Loucy (cell line): ENCODE data around the gene EXOSC2.

ENCODE experiments used
- H2AFZ ChIP-seq: fragments of 200-600 bp; sonication (generic); 2 replicates; pipeline ENCODE4 v1.6.0; 2016; ENCODE audit warnings: antibody characterized with exemption, mild to moderate bottlenecking, low read length, moderate library complexity
- H3F3A ChIP-seq: fragments of 200-600 bp; 2 replicates; pipeline ENCODE4 v1.6.0; 2016; ENCODE audit warnings: antibody characterized with exemption, low read depth, mild to moderate bottlenecking
- H3K27me3 ChIP-seq: fragments of 200-600 bp; sonication (generic); 2 replicates; pipeline ENCODE4 v1.6.1; 2014; ENCODE audit warnings: low read length, mild to moderate bottlenecking; ENCODE audit not compliant: insufficient read depth, poor library complexity, severe bottlenecking
- H3K36me3 ChIP-seq: fragments of 200-600 bp; sonication (generic); 2 replicates; pipeline ENCODE4 v1.6.1; 2016; ENCODE audit warnings: low read length; ENCODE audit not compliant: insufficient read depth
- H3K4me1 ChIP-seq: fragments of 200-600 bp; sonication (generic); 2 replicates; pipeline ENCODE4 v1.5.1; 2014; ENCODE audit warnings: low read length, mild to moderate bottlenecking; ENCODE audit not compliant: insufficient read depth, poor library complexity, severe bottlenecking
- H3K4me2 ChIP-seq: fragments of 200-600 bp; sonication (generic); 2 replicates; pipeline ENCODE4 v1.6.0; 2014; ENCODE audit warnings: antibody characterized with exemption, low read length, low read depth, mild to moderate bottlenecking; ENCODE audit not compliant: poor library complexity, severe bottlenecking
- H3K4me3 ChIP-seq: fragments of 200-600 bp; sonication (generic); 2 replicates; pipeline ENCODE4 v1.5.1; 2014; ENCODE audit warnings: low read length, mild to moderate bottlenecking, mixed read lengths; ENCODE audit not compliant: poor library complexity, severe bottlenecking
- H3K79me2 ChIP-seq: fragments of 200-600 bp; sonication (generic); 2 replicates; pipeline ENCODE4 v1.6.1; 2014; ENCODE audit warnings: low read length; ENCODE audit not compliant: insufficient read depth
- H3K9ac ChIP-seq: fragments of 200-600 bp; sonication (generic); 2 replicates; pipeline ENCODE4 v1.6.0; 2014; ENCODE audit warnings: mild to moderate bottlenecking, low read depth, low read length, moderate library complexity; ENCODE audit not compliant: poor library complexity, severe bottlenecking
- H3K9me2 ChIP-seq: fragments of 200-600 bp; sonication (generic); replicated peaks from 2 replicates; pipeline ENCODE4 v1.6.1; 2016; ENCODE audit warnings: low read depth, low read length, mixed read lengths
- H3K9me3 ChIP-seq: fragments of 200-600 bp; sonication (generic); 2 replicates; pipeline ENCODE4 v1.6.1; 2014; ENCODE audit warnings: mild to moderate bottlenecking, antibody characterized with exemption, low read length, low read depth; ENCODE audit not compliant: insufficient read depth
- H4K20me1 ChIP-seq: fragments of 200-600 bp; sonication (generic); 2 replicates; pipeline ENCODE4 v1.6.0; 2014; ENCODE audit warnings: antibody characterized with exemption, low read length, mild to moderate bottlenecking; ENCODE audit not compliant: insufficient read depth, poor library complexity, severe bottlenecking
- CTCF ChIP-seq: fragments of 200-600 bp; sonication (generic); conservative IDR thresholded peaks from 2 replicates; pipeline ENCODE4 v1.5.1; 2014; ENCODE audit warnings: mild to moderate bottlenecking, antibody characterized with exemption, low read length
- EZH2phosphoT487 ChIP-seq: fragments of 200-600 bp; IDR thresholded peaks from 2 replicates; pipeline ENCODE4 v1.6.1; 2018; ENCODE audit warnings: antibody characterized with exemption, mild to moderate bottlenecking, moderate library complexity, borderline replicate concordance

Gene EXOSC2

GRCh38 chr9:130745829-130746228 is 52.2 kb downstream of the EXOSC2 start:
- Histone ChIP-seq H3K79me2 (no peaks in the 10 kb centered on the region), H3K9me2 (no peaks in the 10 kb centered on the region), H4K20me1 (no peaks in the 10 kb centered on the region), H3K36me3 (no peaks in the 10 kb centered on the region), H2AFZ (no peak overlapping the region), H3F3A (no peaks in the 10 kb centered on the region), H3K4me1 (no peaks in the 10 kb centered on the region), H3K9ac (no peak overlapping the region), H3K27me3 (no peaks in the 10 kb centered on the region), H3K4me3 (no peak overlapping the region), H3K4me2 (no peak overlapping the region), H3K9me3 (no peaks in the 10 kb centered on the region)
- TF ChIP-seq EZH2phosphoT487 (no peak), CTCF (no peak)

DNA sequence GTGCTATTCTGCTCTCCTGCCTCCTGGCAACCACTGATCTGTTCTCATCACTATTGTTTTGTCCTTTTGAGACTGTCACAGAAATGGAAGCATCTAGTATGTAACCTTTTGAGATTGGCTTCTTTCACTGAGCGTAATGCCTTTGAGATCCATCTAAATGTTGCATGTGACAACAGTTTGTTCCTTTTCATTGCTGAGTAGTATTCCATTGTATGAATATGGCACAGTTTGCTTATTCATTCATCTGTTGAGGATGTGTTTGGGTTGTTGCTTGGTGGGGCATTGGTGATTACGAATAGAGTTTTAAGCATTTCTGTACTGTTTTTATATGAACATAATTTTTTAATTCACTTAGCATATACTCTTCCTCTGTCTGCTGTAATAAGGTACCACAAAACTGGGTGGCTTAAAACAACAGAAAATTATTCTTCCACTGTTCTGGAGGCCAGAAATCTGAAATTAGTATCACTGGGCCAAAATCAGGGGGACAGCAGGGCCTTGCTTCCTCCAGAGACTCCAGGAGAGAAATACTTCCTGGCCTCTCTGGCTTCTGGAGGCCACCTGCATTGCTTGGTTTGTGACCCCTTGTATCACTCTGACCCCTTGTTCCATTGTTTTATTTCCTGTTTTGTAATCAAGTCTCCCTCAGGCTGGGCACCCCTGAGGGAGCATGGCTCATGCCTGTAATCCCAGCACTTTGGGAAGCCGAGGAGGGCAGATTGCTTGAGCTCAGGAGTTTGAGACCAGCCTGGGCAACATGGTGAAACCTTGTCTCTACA is 53.0 kb downstream of the EXOSC2 start:
- Histone ChIP-seq H3K4me2 (no peak overlapping the region), H2AFZ (no peak overlapping the region), H3K9me3 (no peaks in the 10 kb centered on the region), H4K20me1 (no peaks in the 10 kb centered on the region), H3K9me2 (no peaks in the 10 kb centered on the region), H3K9ac (no peak overlapping the region), H3K79me2 (no peaks in the 10 kb centered on the region), H3K36me3 (no peaks in the 10 kb centered on the region), H3K4me3 (no peak overlapping the region), H3K27me3 (no peaks in the 10 kb centered on the region), H3K4me1 (no peaks in the 10 kb centered on the region), H3F3A (no peaks in the 10 kb centered on the region)
- no peak for TF ChIP-seq CTCF

GRCh38 chr9:130751631-130752355 is 58.2 kb downstream of the EXOSC2 start:
- TF ChIP-seq EZH2phosphoT487 (no peak), CTCF (no peak)

More at GRCh38 chr9:130751631-130752355, 58.2 kb downstream of the EXOSC2 start:
- Histone ChIP-seq H3K9me2 (no peaks in the 10 kb centered on the region), H3K4me2 (no peak overlapping the region), H2AFZ (no peak overlapping the region), H3K4me3 (no peak overlapping the region), H3K9ac (no peak overlapping the region), H3K79me2 (no peaks in the 10 kb centered on the region), H3K9me3 (no peaks in the 10 kb centered on the region), H3K36me3 (no peaks in the 10 kb centered on the region), H3K4me1 (no peaks in the 10 kb centered on the region), H3F3A (no peaks in the 10 kb centered on the region), H3K27me3 (no peaks in the 10 kb centered on the region), H4K20me1 (no peaks in the 10 kb centered on the region)
